Transverse colon (tissue), 4 donors: ENCODE measurements around the gene ZYX. TPM values are rescaled to one million over a fixed set of nuclear protein-coding genes. Genes with fewer than 3 reads are reported as not detected.

Experiments
- DNase-seq: peaks from one replicate; pipeline ENCODE4 v3.0.0-alpha.2; 2019
- H3K27ac ChIP-seq, 4 donors: fragments of 200-600 bp; sonication (generic); 2 replicates each; pipeline ENCODE4 v1.5.1; 2016 to 2018; ENCODE audit warnings: inconsistent platforms in 4 of 4
- H3K27me3 ChIP-seq: fragments of 200-600 bp; sonication (generic); 2 replicates; pipeline ENCODE4 v1.5.1; 2017; ENCODE audit warnings: inconsistent platforms
- H3K36me3 ChIP-seq, 4 donors: fragments of 200-600 bp; sonication (generic); 2 replicates each; pipeline ENCODE4 v1.5.1; 2017 to 2019; ENCODE audit warnings: inconsistent platforms in 4 of 4
- H3K4me1 ChIP-seq, 4 donors: fragments of 200-600 bp; sonication (generic); 2 replicates each; pipeline ENCODE4 v1.5.1; 2017 to 2020; ENCODE audit warnings: inconsistent platforms in 4 of 4
- H3K4me3 ChIP-seq, 4 donors: fragments of 200-600 bp; sonication (generic); 1 replicate in 1 of 4; 2 replicates in 3 of 4; pipeline versions ENCODE4 v1.5.1 to v1.6.1; 2017 to 2019; ENCODE audit warnings: inconsistent platforms in 4 of 4
- H3K9me3 ChIP-seq, 2 donors: fragments of 200-600 bp; sonication (generic); 2 replicates each; pipeline ENCODE4 v1.5.1; 2017 to 2019; ENCODE audit warnings: inconsistent platforms in 2 of 2
- CTCF ChIP-seq, 5 experiments: fragments of 200-600 bp in 3 of 5; fragments of 450-650 bp in 2 of 5; sonication (generic) in 3 of 5; IDR thresholded peaks; 1 replicate in 2 of 5; 2 replicates in 3 of 5; pipeline ENCODE4 v1.5.1; 2016 to 2017; ENCODE audit warnings: antibody characterized with exemption in 5 of 5, inconsistent platforms in 3 of 5, mild to moderate bottlenecking in 2 of 5, moderate library complexity in 1 of 5
- EP300 ChIP-seq: sonication (generic); formaldehyde crosslinking; IDR thresholded peaks from one replicate; pipeline ENCODE4 v1.6.1; 2017; ENCODE audit warnings: antibody characterized with exemption, low read depth
- POLR2A ChIP-seq: fragments of 450-650 bp; IDR thresholded peaks from one replicate; pipeline ENCODE4 v1.6.1; 2016; ENCODE audit warnings: antibody characterized with exemption, mild to moderate bottlenecking, moderate library complexity
- POLR2AphosphoS5 ChIP-seq, 3 donors: sonication (generic); formaldehyde crosslinking; IDR thresholded peaks; one replicate each; pipeline ENCODE4 v1.6.1; 2016; ENCODE audit warnings: antibody characterized with exemption in 3 of 3
- WGBS, 2 donors: methylation state at CpG; one replicate each; pipeline ENCODE4 v1.1.5; 2018; ENCODE audit warnings: low coverage in 1 of 2; 5-methylcytosine and 5-hydroxymethylcytosine counted together
- in situ Hi-C, 4 donors: fragments of 200-750 bp; cut with MboI; loops; one replicate each; pipeline versions ENCODE4 v1.15.0 to v1.15.1; 2017; ENCODE audit warnings: low sequenced_read_pairs in 3 of 4, low pct_ligation_motif_present in 1 of 4, low pct_unique_long_range_greater_than_20kb in 1 of 4
- intact Hi-C: fragments of 100-400 bp; cut with DNase I; formaldehyde crosslinking; loops from one replicate; pipeline ENCODE4 v1.15.1; 2023; ENCODE audit warnings: low total_unique reads
- total RNA-seq, 4 donors: library from RNA; depleted of rRNA; stranded (reverse); fragments of >200 nt; gene quantifications; one replicate each; pipeline ENCODE4 v1.1.0, GENCODE V29; 2016

ZYX gene
- total RNA-seq, 4 donors from 2014 or later = 45.2 to 217 (median 110) TPM

- Histone ChIP-seq H3K4me1 (peaks cover 29 to 64% (median 39%) of the 10 kb centered on the region in 4 donors), H3K4me3 (peak overlapping the region; percentile 79 to 100 (median 96)), H3K27me3 (no peaks in the 10 kb centered on the region), H3K27ac (peak overlapping the region; percentile 93 to 99 (median 98)), H3K36me3 (no peaks in the 10 kb centered on the region), H3K9me3 (no peaks in the 10 kb centered on the region)
- in situ Hi-C loops (no loop called here), intact Hi-C loops (no loop called here)
- no peak for DNase-seq
- WGBS, 2 donors = 32 to 43% methylated on average over 3 to 20 of the region's 21 CpGs
- TF ChIP-seq EP300 (no peak), CTCF (IDR thresholded peaks at IDR 0.05) (no peak)
Measured at GRCh38 chr7:143382126-143382790, 1.1 kb downstream of the ZYX start.

- H3K4me3 ChIP-seq = peak overlapping the region in 3 of 4 donors; percentile 79 to 100 (median 92)
- intact Hi-C loops = no loop called here
- H3K9me3 ChIP-seq = no peaks in the 10 kb centered on the region
- no peak for TF ChIP-seq CTCF (IDR thresholded peaks at IDR 0.05)
- TF ChIP-seq POLR2AphosphoS5 (IDR thresholded peaks at IDR 0.05) = no peak
- peak overlapping the region; percentile 93 to 99 (median 98) for H3K27ac ChIP-seq
- peaks cover 0 to under 1% (median 0%) of the 10 kb centered on the region in 4 donors for H3K36me3 ChIP-seq
- WGBS, 2 donors = 84 to 85% methylated on average over 5 to 15 of the region's 15 CpGs
- in situ Hi-C loops = no loop called here
- H3K27me3 ChIP-seq = no peaks in the 10 kb centered on the region
- H3K4me1 ChIP-seq = peaks cover 29 to 67% (median 43%) of the 10 kb centered on the region in 4 donors
- no peak for DNase-seq
Measured at GRCh38 chr7:143382791-143383641, 1.9 kb downstream of the ZYX start.

GRCh38 chr7:143383642-143383957 lies 2.5 kb downstream of the ZYX start:
- H3K27me3 ChIP-seq = no peaks in the 10 kb centered on the region
- in situ Hi-C loops = no loop called here
- H3K4me3 ChIP-seq = peak overlapping the region in 2 of 4 donors; percentile 92 to 100
- no peaks in the 10 kb centered on the region for H3K9me3 ChIP-seq
- intact Hi-C loops = no loop called here
- H3K27ac ChIP-seq = peak overlapping the region; percentile 93 to 99 (median 98)
- WGBS, 2 donors = 50% methylated on average over 1 of the region's 1 CpG; no CpG with 5 or more reads in 1 of the 2 donors
- TF ChIP-seq POLR2A (no peak), CTCF (IDR thresholded peaks at IDR 0.05) (no peak), EP300 (no peak), POLR2AphosphoS5 (IDR thresholded peaks at IDR 0.05) (no peak)
- peaks cover 28 to 65% (median 43%) of the 10 kb centered on the region in 4 donors for H3K4me1 ChIP-seq
- H3K36me3 ChIP-seq = peaks cover 0 to 6% (median 0%) of the 10 kb centered on the region in 4 donors
- DNase-seq = no peak

- H3K9me3 ChIP-seq = no peaks in the 10 kb centered on the region
- in situ Hi-C loops = no loop called here
- H3K4me3 ChIP-seq = peak overlapping the region in 2 of 4 donors; percentile 11 to 92
- TF ChIP-seq EP300 (no peak), POLR2AphosphoS5 (IDR thresholded peaks at IDR 0.05) (no peak), CTCF (IDR thresholded peaks at IDR 0.05) (no peak), POLR2A (no peak)
- peaks cover 0 to 6% (median 0%) of the 10 kb centered on the region in 4 donors for H3K36me3 ChIP-seq
- peaks cover 23 to 60% (median 41%) of the 10 kb centered on the region in 4 donors for H3K4me1 ChIP-seq
- intact Hi-C loops = no loop called here
- H3K27me3 ChIP-seq = no peaks in the 10 kb centered on the region
- no peak for DNase-seq
- 47 to 48% methylated on average over 4 to 5 of the region's 5 CpGs for WGBS, 2 donors
- H3K27ac ChIP-seq = peak overlapping the region; percentile 93 to 99 (median 98)
Measured at GRCh38 chr7:143384148-143384547, 3.0 kb downstream of the ZYX start.
